K562 (cell line): Measurements from ENCODE around the gene PLXNB2. TPM values are rescaled to one million over a fixed set of nuclear protein-coding genes. Genes with fewer than 3 reads are reported as not detected.

Experiments used
- BMI1 ChIP-seq: fragments of 150-350 bp; IDR thresholded peaks from 2 replicates; pipeline ENCODE4 v1.6.1; 2014; ENCODE audit warnings: low read length
- DMBX1 ChIP-seq: fragments of 250-450 bp; sonication (Bioruptor Pico); IDR thresholded peaks from 2 replicates; pipeline ENCODE4 v1.8.0; 2022; ENCODE audit warnings: inconsistent platforms, mild to moderate bottlenecking, moderate library complexity, borderline replicate concordance
- E2F3 ChIP-seq: fragments of 250-450 bp; sonication (Bioruptor Pico); IDR thresholded peaks from 2 replicates; pipeline ENCODE4 v1.4.0; 2020; ENCODE audit warnings: mild to moderate bottlenecking
- ELF4 ChIP-seq: fragments of 450-650 bp; formaldehyde crosslinking; IDR thresholded peaks from 2 replicates; pipeline ENCODE4 v1.4.0; 2022; ENCODE audit warnings: missing genetic modification characterization
- FOXM1 ChIP-seq, 2 experiments: fragments of 450-650 bp in 1 of 2; sonication (generic) in 1 of 2; formaldehyde crosslinking in 1 of 2; IDR thresholded peaks; 2 replicates each; pipeline versions ENCODE4 v1.6.1 to v1.9.0; 2017 to 2022; ENCODE audit warnings: low read depth in 2 of 2, mild to moderate bottlenecking in 2 of 2, missing genetic modification reagents in 1 of 2, moderate library complexity in 1 of 2
- GABPA ChIP-seq: fragments of 200-800 bp; sonication (Bioruptor generic); conservative IDR thresholded peaks from 2 replicates; pipeline ENCODE4 v1.6.1; 2016; ENCODE audit warnings: low read depth, missing genetic modification characterization, missing compliant biosample characterization
- MTF1 ChIP-seq: fragments of 250-450 bp; sonication (Bioruptor Pico); IDR thresholded peaks from 2 replicates; pipeline ENCODE4 v1.9.0; 2021; ENCODE audit warnings: moderate library complexity, mild to moderate bottlenecking, inconsistent platforms, borderline replicate concordance
- PHB ChIP-seq: fragments of 250-450 bp; sonication (Bioruptor Pico); IDR thresholded peaks from 2 replicates; pipeline ENCODE4 v1.5.0; 2021
- PPARD ChIP-seq: fragments of 250-450 bp; sonication (Bioruptor Pico); IDR thresholded peaks from 2 replicates; pipeline ENCODE4 v1.8.0; 2022; ENCODE audit warnings: inconsistent platforms, mild to moderate bottlenecking, moderate library complexity
- RFX1 ChIP-seq: fragments of 450-650 bp; IDR thresholded peaks from 2 replicates; pipeline ENCODE4 v1.6.1; 2016; ENCODE audit warnings: mild to moderate bottlenecking, moderate library complexity
- RUNX1 ChIP-seq: sonication (generic); IDR thresholded peaks from 2 replicates; pipeline ENCODE4 v1.6.1; 2016; ENCODE audit warnings: antibody characterized with exemption, low read depth
- STAT5A ChIP-seq: IDR thresholded peaks from 2 replicates; pipeline ENCODE4 v1.6.1; 2012; ENCODE audit warnings: low read length, inconsistent platforms, borderline replicate concordance
- STAT5B ChIP-seq: fragments of 250-450 bp; sonication (Bioruptor Pico); IDR thresholded peaks from 2 replicates; pipeline ENCODE4 v1.8.0; 2021; ENCODE audit warnings: mild to moderate bottlenecking, inconsistent platforms
- TEAD2 ChIP-seq: fragments of 450-650 bp; IDR thresholded peaks from 2 replicates; pipeline ENCODE4 v1.6.1; 2016; ENCODE audit warnings: missing genetic modification characterization, control low read depth, missing compliant biosample characterization
- TEAD4 ChIP-seq, 2 experiments: sonication (generic) in 1 of 2; formaldehyde crosslinking in 1 of 2; IDR thresholded peaks; 2 replicates each; pipeline versions ENCODE4 v1.6.1 to v1.8.0; 2012 to 2022; ENCODE audit warnings: borderline replicate concordance in 1 of 2, inconsistent platforms in 1 of 2, low read length in 1 of 2, mild to moderate bottlenecking in 1 of 2, missing genetic modification reagents in 1 of 2
- ZNF143 ChIP-seq: sonication (generic); formaldehyde crosslinking; IDR thresholded peaks from 2 replicates; pipeline ENCODE4 v1.9.0; 2022; ENCODE audit warnings: mild to moderate bottlenecking, missing genetic modification reagents
- ZNF551 ChIP-seq: fragments of 250-450 bp; sonication (Bioruptor Pico); IDR thresholded peaks from 2 replicates; pipeline ENCODE4 v1.5.0; 2021; ENCODE audit warnings: mild to moderate bottlenecking, moderate library complexity
- polyA plus RNA-seq, 8 experiments: library from polyadenylated mRNA; depleted of rRNA in 4 of 8; stranded (reverse) in 5 of 8; unstranded in 3 of 8; fragments of >200 nt; fragmentation: Nextera tagmentation in 2 of 8; fragmentation: Illumina TruSeq in 1 of 8; extraction: Ambion mirVana in 2 of 8; extraction: Trizol in 1 of 8; gene quantifications; 2 replicates each; pipeline versions ENCODE4 v1.2.1 to v1.2.3, GENCODE V29; 2011 to 2014; ENCODE audit warnings: inconsistent platforms in 1 of 8, missing spikeins in 1 of 8
- total RNA-seq, 7 experiments: library from RNA; depleted of rRNA in 6 of 7; stranded (reverse); fragments of >200 nt in 6 of 7; fragmentation: Illumina TruSeq in 2 of 7; extraction: Trizol in 2 of 7; gene quantifications; 2 replicates each; pipeline versions ENCODE4 v1.2.1 to v1.2.3, GENCODE V29; 2011 to 2021; ENCODE audit warnings: low replicate concordance in 1 of 7
- TF ChIP-seq, protein P1 (sequence below): sonication (generic); formaldehyde crosslinking; IDR thresholded peaks from 2 replicates; pipeline ENCODE4 v1.5.0; 2020; ENCODE audit warnings: missing genetic modification reagents
- TF ChIP-seq, protein P2 (sequence below): fragments of 450-650 bp; IDR thresholded peaks from 2 replicates; pipeline ENCODE4 v1.6.1; 2018; ENCODE audit not compliant: partially characterized antibody
- TF ChIP-seq, protein P3 (sequence below): fragments of 250-450 bp; sonication (Bioruptor Pico); IDR thresholded peaks from 2 replicates; pipeline ENCODE4 v1.4.0; 2020
- TF ChIP-seq, protein P4 (sequence below): IDR thresholded peaks from 2 replicates; pipeline ENCODE4 v1.6.1; 2016; ENCODE audit warnings: missing genetic modification characterization, missing compliant biosample characterization

The PLXNB2 gene
- total and polyA plus RNA-seq, 9 of the 15 experiments (the other 6 are each of a cell fraction or from before 2014, with no cell fraction given) = 0.15 to 45.1 (median 13.6) TPM

DNA sequence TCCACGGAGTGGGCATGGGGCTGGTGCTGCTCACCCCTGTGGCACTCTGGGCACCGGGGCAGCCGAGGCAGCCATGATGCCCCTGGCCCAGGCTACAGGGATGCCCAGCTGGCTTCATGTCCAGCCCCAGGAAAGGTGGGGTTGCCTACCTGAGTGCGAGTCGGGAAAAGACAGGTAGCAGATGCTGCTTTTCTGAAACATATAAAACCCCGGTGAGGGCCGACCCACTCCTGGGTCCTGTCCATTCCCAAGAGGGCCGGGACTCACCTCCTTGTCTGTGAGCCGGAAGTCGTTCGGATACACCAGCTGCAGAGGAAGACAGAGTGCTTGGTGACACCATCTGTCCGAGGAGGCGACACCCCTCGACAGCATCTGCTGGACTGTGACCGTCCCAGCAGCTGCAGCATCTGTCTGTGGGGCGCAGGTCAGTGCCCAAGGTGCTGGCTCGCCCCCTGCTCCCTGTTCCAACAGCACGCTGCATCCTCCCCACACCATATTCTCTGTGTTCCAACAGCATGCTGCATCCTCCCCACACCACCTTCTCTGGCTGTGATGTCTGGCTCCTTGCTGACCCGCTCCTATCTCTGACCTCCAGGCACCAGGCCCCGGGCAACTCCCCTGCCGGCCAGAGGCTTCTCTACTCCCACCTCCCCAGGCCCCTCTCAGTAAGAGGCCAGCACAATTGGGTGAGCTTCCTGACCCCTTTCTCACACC is 11.4 kb upstream of the PLXNB2 start (continued):
- TF ChIP-seq ZNF143 (CRISPR knock-in tag) (no peak), RFX1 (no peak), TEAD2 (tag) (no peak), BMI1 (no peak), FOXM1 (IDR thresholded peaks at IDR 0.05; ENCODE audit: low read depth) (no peak), FOXM1 (CRISPR knock-in tag; IDR thresholded peaks at IDR 0.05; ENCODE audit: low read depth) (no peak), STAT5A (peak; percentile 23; the same call in 1 of the 2 replicates), GABPA (tag) (peak; percentile 51), PPARD (CRISPR knock-in tag) (no peak), MTF1 (CRISPR knock-in tag) (no peak), RUNX1 (no peak), DMBX1 (CRISPR knock-in tag) (no peak), ZNF551 (no peak), E2F3 (CRISPR knock-in tag) (no peak), TEAD4 (IDR thresholded peaks at IDR 0.05; ENCODE audit: low read length) (peak; percentile 41; the same call in 1 of the 2 replicates), TEAD4 (CRISPR knock-in tag; IDR thresholded peaks at IDR 0.05; ENCODE audit: borderline replicate concordance) (no peak), PHB (CRISPR knock-in tag) (no peak), STAT5B (no peak), ELF4 (CRISPR knock-in tag) (no peak)
- TF ChIP-seq, protein P1, sequence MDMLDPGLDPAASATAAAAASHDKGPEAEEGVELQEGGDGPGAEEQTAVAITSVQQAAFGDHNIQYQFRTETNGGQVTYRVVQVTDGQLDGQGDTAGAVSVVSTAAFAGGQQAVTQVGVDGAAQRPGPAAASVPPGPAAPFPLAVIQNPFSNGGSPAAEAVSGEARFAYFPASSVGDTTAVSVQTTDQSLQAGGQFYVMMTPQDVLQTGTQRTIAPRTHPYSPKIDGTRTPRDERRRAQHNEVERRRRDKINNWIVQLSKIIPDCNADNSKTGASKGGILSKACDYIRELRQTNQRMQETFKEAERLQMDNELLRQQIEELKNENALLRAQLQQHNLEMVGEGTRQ (CRISPR knock-in tag) = no peak
- TF ChIP-seq, protein P2, sequence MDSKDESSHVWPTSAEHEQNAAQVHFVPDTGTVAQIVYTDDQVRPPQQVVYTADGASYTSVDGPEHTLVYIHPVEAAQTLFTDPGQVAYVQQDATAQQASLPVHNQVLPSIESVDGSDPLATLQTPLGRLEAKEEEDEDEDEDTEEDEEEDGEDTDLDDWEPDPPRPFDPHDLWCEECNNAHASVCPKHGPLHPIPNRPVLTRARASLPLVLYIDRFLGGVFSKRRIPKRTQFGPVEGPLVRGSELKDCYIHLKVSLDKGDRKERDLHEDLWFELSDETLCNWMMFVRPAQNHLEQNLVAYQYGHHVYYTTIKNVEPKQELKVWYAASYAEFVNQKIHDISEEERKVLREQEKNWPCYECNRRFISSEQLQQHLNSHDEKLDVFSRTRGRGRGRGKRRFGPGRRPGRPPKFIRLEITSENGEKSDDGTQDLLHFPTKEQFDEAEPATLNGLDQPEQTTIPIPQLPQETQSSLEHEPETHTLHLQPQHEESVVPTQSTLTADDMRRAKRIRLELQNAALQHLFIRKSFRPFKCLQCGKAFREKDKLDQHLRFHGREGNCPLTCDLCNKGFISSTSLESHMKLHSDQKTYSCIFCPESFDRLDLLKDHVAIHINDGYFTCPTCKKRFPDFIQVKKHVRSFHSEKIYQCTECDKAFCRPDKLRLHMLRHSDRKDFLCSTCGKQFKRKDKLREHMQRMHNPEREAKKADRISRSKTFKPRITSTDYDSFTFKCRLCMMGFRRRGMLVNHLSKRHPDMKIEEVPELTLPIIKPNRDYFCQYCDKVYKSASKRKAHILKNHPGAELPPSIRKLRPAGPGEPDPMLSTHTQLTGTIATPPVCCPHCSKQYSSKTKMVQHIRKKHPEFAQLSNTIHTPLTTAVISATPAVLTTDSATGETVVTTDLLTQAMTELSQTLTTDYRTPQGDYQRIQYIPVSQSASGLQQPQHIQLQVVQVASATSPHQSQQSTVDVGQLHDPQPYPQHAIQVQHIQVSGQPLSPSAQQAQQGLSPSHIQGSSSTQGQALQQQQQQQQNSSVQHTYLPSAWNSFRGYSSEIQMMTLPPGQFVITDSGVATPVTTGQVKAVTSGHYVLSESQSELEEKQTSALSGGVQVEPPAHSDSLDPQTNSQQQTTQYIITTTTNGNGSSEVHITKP = peak; percentile 28
- TF ChIP-seq, protein P3, sequence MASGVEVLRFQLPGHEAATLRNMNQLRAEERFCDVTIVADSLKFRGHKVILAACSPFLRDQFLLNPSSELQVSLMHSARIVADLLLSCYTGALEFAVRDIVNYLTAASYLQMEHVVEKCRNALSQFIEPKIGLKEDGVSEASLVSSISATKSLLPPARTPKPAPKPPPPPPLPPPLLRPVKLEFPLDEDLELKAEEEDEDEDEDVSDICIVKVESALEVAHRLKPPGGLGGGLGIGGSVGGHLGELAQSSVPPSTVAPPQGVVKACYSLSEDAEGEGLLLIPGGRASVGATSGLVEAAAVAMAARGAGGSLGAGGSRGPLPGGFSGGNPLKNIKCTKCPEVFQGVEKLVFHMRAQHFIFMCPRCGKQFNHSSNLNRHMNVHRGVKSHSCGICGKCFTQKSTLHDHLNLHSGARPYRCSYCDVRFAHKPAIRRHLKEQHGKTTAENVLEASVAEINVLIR (CRISPR knock-in tag) = no peak
- TF ChIP-seq, protein P4, sequence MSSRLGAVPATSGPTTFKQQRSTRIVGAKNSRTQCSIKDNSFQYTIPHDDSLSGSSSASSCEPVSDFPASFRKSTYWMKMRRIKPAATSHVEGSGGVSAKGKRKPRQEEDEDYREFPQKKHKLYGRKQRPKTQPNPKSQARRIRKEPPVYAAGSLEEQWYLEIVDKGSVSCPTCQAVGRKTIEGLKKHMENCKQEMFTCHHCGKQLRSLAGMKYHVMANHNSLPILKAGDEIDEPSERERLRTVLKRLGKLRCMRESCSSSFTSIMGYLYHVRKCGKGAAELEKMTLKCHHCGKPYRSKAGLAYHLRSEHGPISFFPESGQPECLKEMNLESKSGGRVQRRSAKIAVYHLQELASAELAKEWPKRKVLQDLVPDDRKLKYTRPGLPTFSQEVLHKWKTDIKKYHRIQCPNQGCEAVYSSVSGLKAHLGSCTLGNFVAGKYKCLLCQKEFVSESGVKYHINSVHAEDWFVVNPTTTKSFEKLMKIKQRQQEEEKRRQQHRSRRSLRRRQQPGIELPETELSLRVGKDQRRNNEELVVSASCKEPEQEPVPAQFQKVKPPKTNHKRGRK = no peak
